Effector memory CD8-positive, alpha-beta T cell (primary cell): ENCODE results near the gene HECTD3.

Source experiments
- ATAC-seq: fragments of 150-1000 bp; cut with Tn5 transposase; replicated peaks from 2 replicates; pipeline ENCODE4 v1.10.0; 2021; ENCODE audit warnings: mild to moderate bottlenecking, moderate library complexity
- DNase-seq, 3 experiments: peaks; one replicate each; pipeline ENCODE4 v3.0.0; 2021
- H3K27ac Mint-ChIP-seq, 2 donors: one replicate each; pipeline ENCODE4 v1.8.0; 2022; ENCODE audit warnings: mild to moderate bottlenecking in 2 of 2, mixed read lengths in 2 of 2, moderate library complexity in 2 of 2
- H3K27me3 Mint-ChIP-seq, 2 donors: one replicate each; pipeline ENCODE4 v1.8.0; 2022; ENCODE audit warnings: mixed read lengths in 2 of 2
- H3K36me3 Mint-ChIP-seq: one replicate; pipeline ENCODE4 v1.8.0; 2022; ENCODE audit warnings: mild to moderate bottlenecking, moderate library complexity, mixed read lengths; ENCODE audit not compliant: insufficient read depth
- H3K4me1 Mint-ChIP-seq, 2 donors: one replicate each; pipeline ENCODE4 v1.8.0; 2022; ENCODE audit warnings: low read depth in 2 of 2, mixed read lengths in 2 of 2
- H3K4me3 Mint-ChIP-seq, 2 donors: one replicate each; pipeline ENCODE4 v1.8.0; 2022; ENCODE audit warnings: mild to moderate bottlenecking in 2 of 2, mixed read lengths in 2 of 2, moderate library complexity in 2 of 2
- H3K9me3 Mint-ChIP-seq, 2 donors: one replicate each; pipeline ENCODE4 v1.8.0; 2022; ENCODE audit warnings: mixed read lengths in 2 of 2

Gene HECTD3

DNA sequence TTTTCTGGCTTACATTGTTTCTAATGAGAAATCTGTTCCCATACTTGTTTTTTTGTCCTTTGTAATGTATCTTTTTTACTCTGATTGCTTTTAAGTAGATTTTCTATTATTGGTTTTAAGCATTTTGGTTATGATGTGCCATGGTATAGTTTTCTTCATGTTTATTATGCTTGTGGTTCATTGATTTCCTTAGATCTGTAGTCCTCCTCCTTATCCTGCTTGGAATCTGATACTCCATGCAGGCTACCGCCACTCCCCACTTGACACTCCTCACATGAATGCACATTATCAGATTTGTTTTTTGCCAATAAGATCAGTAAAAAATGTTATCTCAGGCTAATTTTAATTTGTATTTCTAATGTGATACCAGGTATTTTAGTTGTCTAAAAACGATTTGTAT, 21.7 kb upstream of the HECTD3 start:
- H3K27ac Mint-ChIP-seq = no peak overlapping the region
- H3K9me3 Mint-ChIP-seq = no peaks in the 10 kb centered on the region
- H3K4me1 Mint-ChIP-seq = no peaks in the 10 kb centered on the region
- H3K4me3 Mint-ChIP-seq = no peak overlapping the region
- ATAC-seq (no peak), DNase-seq (no peak)
- no peaks in the 10 kb centered on the region for H3K27me3 Mint-ChIP-seq
- H3K36me3 Mint-ChIP-seq = peaks cover 5% of the 10 kb centered on the region

- H3K27me3 Mint-ChIP-seq = no peaks in the 10 kb centered on the region
- H3K4me3 Mint-ChIP-seq = no peak overlapping the region
- no peak for ATAC-seq
- H3K4me1 Mint-ChIP-seq = no peaks in the 10 kb centered on the region
- no peak for DNase-seq
- H3K27ac Mint-ChIP-seq = no peak overlapping the region
- H3K36me3 Mint-ChIP-seq = peaks cover 6% of the 10 kb centered on the region
- H3K9me3 Mint-ChIP-seq = no peaks in the 10 kb centered on the region
Measured at GRCh38 chr1:45026446-45026845, 15.3 kb upstream of the HECTD3 start.

DNA sequence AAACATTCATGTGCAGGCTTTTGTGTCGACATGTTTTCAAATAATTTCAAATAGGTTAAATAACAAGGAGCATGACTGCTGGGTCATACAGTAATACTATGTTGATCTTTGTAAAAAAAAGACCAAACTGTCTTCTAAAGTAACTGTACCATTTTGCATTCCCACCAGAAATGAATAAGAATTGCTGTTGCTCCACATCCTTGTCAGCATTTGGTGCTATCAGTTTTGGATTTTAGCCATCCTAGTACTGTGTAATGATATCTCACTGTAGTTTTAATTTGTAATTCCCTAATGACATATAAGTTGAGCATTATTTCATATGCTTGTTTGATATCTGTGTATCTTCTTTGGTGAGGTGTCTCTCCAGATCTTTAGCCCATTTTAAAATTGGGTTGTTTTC, 12.5 kb upstream of the HECTD3 start:
- no peaks in the 10 kb centered on the region for H3K27me3 Mint-ChIP-seq
- no peak overlapping the region for H3K4me3 Mint-ChIP-seq
- peaks cover under 1 to 1% of the 10 kb centered on the region in 2 donors for H3K4me1 Mint-ChIP-seq
- H3K36me3 Mint-ChIP-seq = peaks cover 2% of the 10 kb centered on the region
- ATAC-seq (no peak), DNase-seq (no peak)
- no peak overlapping the region for H3K27ac Mint-ChIP-seq
- no peaks in the 10 kb centered on the region for H3K9me3 Mint-ChIP-seq

DNA sequence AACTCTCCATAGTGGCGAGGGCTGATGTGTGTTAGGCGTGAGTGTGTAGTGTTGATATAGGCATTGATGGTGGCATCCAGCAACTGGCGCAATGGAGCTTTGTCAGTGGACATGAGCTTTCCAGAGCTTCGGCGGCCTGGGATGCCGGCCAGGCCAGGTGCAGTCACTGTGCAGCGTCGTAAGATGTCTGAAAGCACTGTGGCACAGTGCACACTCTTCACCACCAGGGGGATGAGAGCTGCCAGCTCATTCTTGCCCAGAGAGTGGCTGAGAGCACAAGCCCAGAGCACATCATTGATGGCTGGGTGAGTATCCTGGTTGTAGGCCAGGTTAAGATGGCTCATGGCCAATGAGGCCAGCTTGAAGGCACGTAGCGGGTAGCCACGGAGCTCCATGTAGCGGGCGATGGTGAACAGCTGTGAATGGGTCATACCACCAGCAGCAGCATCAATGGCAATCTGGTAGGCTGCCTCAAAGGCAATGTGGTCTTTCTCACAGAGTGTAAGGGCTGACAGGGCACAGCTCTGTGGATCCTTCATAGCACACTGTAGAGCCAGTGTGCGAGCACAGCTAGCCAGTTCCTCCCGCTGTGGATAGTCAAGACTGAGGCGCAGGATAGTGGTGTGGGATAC, 7.6 kb upstream of the HECTD3 start:
- Mint-ChIP-seq H3K36me3 (peaks cover 13% of the 10 kb centered on the region), H3K27me3 (no peaks in the 10 kb centered on the region), H3K9me3 (no peaks in the 10 kb centered on the region), H3K4me1 (peaks cover 11 to 17% of the 10 kb centered on the region in 2 donors), H3K27ac (no peak overlapping the region), H3K4me3 (no peak overlapping the region)
- peak; percentile 29 to 46 (median 42) for DNase-seq
- peak; percentile 81 for ATAC-seq

- no peak for DNase-seq
- Mint-ChIP-seq H3K36me3 (peaks cover 15% of the 10 kb centered on the region), H3K27me3 (no peaks in the 10 kb centered on the region), H3K4me3 (no peak overlapping the region), H3K27ac (peak overlapping the region in 1 of 2 donors; percentile 3), H3K9me3 (no peaks in the 10 kb centered on the region), H3K4me1 (peaks cover 21 to 25% of the 10 kb centered on the region in 2 donors)
- ATAC-seq = no peak
Measured at GRCh38 chr1:45016767-45017166, 5.6 kb upstream of the HECTD3 start.

- Mint-ChIP-seq H3K4me1 (peaks cover 26 to 30% of the 10 kb centered on the region in 2 donors), H3K27ac (no peak overlapping the region), H3K27me3 (no peaks in the 10 kb centered on the region), H3K4me3 (no peak overlapping the region), H3K9me3 (no peaks in the 10 kb centered on the region), H3K36me3 (peaks cover 21% of the 10 kb centered on the region)
- ATAC-seq = no peak
- DNase-seq = no peak
Measured at GRCh38 chr1:45016090-45016697, 5.1 kb upstream of the HECTD3 start.

GRCh38 chr1:45015683-45016082, 4.6 kb upstream of the HECTD3 start:
- H3K27me3 Mint-ChIP-seq = no peaks in the 10 kb centered on the region
- no peak overlapping the region for H3K27ac Mint-ChIP-seq

GRCh38 chr1:45014321-45015028, 3.4 kb upstream of the HECTD3 start:
- Mint-ChIP-seq H3K4me3 (no peak overlapping the region), H3K27ac (peak overlapping the region; percentile 49 to 79), H3K36me3 (peaks cover 27% of the 10 kb centered on the region), H3K9me3 (no peaks in the 10 kb centered on the region), H3K27me3 (no peaks in the 10 kb centered on the region), H3K4me1 (peaks cover 35 to 38% of the 10 kb centered on the region in 2 donors)
- peak; percentile 34 for ATAC-seq
- peak; percentile 77 to 84 (median 77) for DNase-seq

More at GRCh38 chr1:45015683-45016082, 4.6 kb upstream of the HECTD3 start:
- H3K36me3 Mint-ChIP-seq = peaks cover 23% of the 10 kb centered on the region
- DNase-seq = no peak
- H3K9me3 Mint-ChIP-seq = no peaks in the 10 kb centered on the region
- no peak overlapping the region for H3K4me3 Mint-ChIP-seq
- no peak for ATAC-seq
- peaks cover 27 to 31% of the 10 kb centered on the region in 2 donors for H3K4me1 Mint-ChIP-seq

DNA sequence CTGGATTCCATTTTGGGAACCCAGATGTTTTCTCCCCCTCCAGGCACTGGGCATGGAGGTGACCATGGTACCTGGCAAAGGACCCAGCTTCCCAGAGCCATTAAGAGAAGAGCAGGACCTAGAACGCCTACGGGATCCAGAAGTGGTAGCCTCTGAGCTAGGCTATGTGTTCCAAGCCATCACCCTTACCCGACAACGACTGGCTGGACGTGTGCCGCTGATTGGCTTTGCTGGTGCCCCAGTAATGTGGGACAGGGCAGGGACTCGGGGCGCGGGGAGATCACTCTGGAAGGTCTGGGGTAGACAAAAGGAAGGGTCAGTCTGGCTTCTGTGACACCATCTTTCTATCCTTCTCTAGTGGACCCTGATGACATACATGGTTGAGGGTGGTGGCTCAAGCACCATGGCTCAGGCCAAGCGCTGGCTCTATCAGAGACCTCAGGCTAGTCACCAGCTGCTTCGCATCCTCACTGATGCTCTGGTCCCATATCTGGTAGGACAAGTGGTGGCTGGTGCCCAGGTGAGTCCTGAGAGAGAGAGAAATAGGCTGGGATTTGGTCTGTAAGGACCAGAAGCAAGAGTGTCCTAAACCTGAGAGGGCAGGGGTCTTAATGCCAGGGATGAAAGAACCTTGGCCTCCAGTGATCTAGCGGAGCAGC, 2.6 kb upstream of the HECTD3 start:
- Mint-ChIP-seq H3K27me3 (no peaks in the 10 kb centered on the region), H3K9me3 (no peaks in the 10 kb centered on the region), H3K36me3 (peaks cover 30% of the 10 kb centered on the region), H3K4me3 (peak overlapping the region in 1 of 2 donors; percentile 84), H3K27ac (peak overlapping the region in 1 of 2 donors; percentile 87), H3K4me1 (peaks cover 41 to 45% of the 10 kb centered on the region in 2 donors)
- DNase-seq (no peak), ATAC-seq (no peak)

DNA sequence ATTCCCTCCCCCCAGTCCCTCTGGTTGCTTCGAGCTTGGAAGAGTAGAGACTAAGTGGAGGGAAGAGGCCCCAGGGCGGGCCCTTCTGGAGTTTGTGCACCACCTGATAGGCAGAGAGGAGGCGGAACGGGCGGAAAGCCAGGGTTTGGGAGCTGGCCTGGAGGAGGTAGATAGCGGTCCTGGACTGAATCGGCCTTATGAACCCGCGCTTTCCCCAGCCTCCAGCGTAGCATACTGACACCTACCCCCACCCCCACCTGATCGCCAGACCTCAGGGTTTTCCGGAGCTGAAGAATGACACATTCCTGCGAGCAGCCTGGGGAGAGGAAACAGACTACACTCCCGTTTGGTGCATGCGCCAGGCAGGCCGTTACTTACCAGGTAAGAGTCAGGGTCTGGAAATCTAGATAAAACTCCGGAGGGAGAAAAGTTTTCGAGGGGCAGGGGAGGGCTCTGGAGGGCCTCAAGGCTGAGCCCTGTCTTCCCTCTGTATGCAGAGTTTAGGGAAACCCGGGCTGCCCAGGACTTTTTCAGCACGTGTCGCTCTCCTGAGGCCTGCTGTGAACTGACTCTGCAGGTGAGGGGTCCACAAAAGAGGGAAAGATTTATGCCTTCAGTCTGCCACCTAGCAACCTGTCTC, 1.6 kb upstream of the HECTD3 start:
- Mint-ChIP-seq H3K4me3 (peak overlapping the region; percentile 84 to 88), H3K4me1 (peaks cover 39 to 45% of the 10 kb centered on the region in 2 donors), H3K27ac (peak overlapping the region in 1 of 2 donors; percentile 87), H3K27me3 (no peaks in the 10 kb centered on the region), H3K36me3 (peaks cover 33% of the 10 kb centered on the region), H3K9me3 (no peaks in the 10 kb centered on the region)
- no peak for ATAC-seq
- DNase-seq = no peak

DNA sequence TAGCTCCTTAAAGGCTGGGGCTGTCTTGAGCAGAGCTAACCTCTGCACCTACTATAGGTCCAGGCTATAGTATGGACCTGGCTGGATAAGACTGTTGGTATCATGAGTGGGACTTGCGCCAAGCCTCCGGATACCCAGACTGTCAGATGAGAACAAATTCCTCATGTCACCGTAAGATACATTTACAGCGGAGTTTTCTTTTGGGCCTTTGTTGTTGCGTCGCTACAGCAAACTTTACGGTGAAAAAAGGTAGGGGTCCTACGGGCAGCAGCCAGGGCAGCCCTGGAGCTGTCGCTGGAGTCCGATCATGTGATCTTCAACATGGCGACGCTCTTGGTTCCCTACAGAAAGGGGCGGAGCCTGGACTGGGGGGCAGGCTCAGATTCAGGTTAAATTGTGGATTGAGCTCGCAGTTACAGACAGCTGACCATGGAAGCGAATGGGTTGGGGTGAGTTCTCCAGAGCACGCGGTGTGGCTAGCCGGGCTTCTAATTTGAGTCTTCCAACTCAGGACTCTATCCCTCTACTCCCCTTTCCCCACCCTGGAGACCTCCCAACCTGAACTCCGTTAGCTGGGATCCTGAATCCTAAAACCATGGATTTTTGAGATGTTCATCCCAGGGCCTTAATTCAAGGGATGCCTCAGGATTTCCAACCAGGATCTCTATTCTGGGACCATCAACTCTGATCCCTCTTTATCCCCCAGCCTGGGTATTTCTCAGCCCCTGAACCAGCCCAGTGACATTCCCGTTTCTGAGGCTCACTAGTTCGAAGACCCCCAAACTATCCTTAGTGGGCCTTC, 914 bp upstream of the HECTD3 start, which contains the start of gene UROD:
UROD (plus strand) TSS at position 418 of the 802 bp plus-strand sequence; CDS start at position 430, 12 bp downstream.
- peak; percentile 84 to 89 (median 85) for DNase-seq
- ATAC-seq = peak; percentile 81
- peaks cover 39 to 46% of the 10 kb centered on the region in 2 donors for H3K4me1 Mint-ChIP-seq
- no peaks in the 10 kb centered on the region for H3K27me3 Mint-ChIP-seq
- peak within 1 kb of the TSS; percentile 84 to 88 for H3K4me3 Mint-ChIP-seq
- peaks cover 37% of the 10 kb centered on the region for H3K36me3 Mint-ChIP-seq
- H3K9me3 Mint-ChIP-seq = no peaks in the 10 kb centered on the region
- H3K27ac Mint-ChIP-seq = peak within 1 kb of the TSS; percentile 87 to 93
